Measurements from ENCODE around the gene ERAP2.
"Not testable (repeated sequence)": the region's sequence is repeated elsewhere in the genome, so short reads cannot be mapped to it uniquely, and the experiment has no call there.

The ERAP2 gene

GRCh38 chr5:96922499-96923244 is 46.4 kb downstream of the ERAP2 start:
- no peak for DNase-seq
- no peak for TF ChIP-seq POLR2A (IDR thresholded peaks at IDR 0.05; ENCODE audit: low read length)
- TF ChIP-seq GATA1 (IDR thresholded peaks at IDR 0.05; ENCODE audit: low read depth, low read length): no peak

GRCh38 chr5:96924016-96924443 is 47.7 kb downstream of the ERAP2 start:
- TF ChIP-seq GATA1 (IDR thresholded peaks at IDR 0.05; ENCODE audit: low read depth, low read length) (no peak), POLR2A (IDR thresholded peaks at IDR 0.05; ENCODE audit: low read length) (no peak)
- no peak for DNase-seq

GRCh38 chr5:96926276-96926675 is 50.0 kb downstream of the ERAP2 start:
- DNase-seq: no peak
- TF ChIP-seq GATA1 (IDR thresholded peaks at IDR 0.05; ENCODE audit: low read depth, low read length) (no peak), POLR2A (IDR thresholded peaks at IDR 0.05; ENCODE audit: low read length) (no peak)

GRCh38 chr5:96927008-96927407 is 50.7 kb downstream of the ERAP2 start:
- TF ChIP-seq GATA1 (IDR thresholded peaks at IDR 0.05; ENCODE audit: low read depth, low read length) (no peak), POLR2A (IDR thresholded peaks at IDR 0.05; ENCODE audit: low read length) (no peak)
- DNase-seq: peak in 1 of 2 experiments; percentile 32

GRCh38 chr5:96928931-96929708 is 52.8 kb downstream of the ERAP2 start:
- DNase-seq: peak; percentile 32 to 40
- TF ChIP-seq GATA1 (IDR thresholded peaks at IDR 0.05; ENCODE audit: low read depth, low read length): no peak

- TF ChIP-seq GATA1 (IDR thresholded peaks at IDR 0.05; ENCODE audit: low read depth, low read length) (no peak), POLR2A (IDR thresholded peaks at IDR 0.05; ENCODE audit: low read length) (no peak)
- peak; percentile 83 to 91 for DNase-seq
These were observed 53.8 kb downstream of the ERAP2 start for GRCh38 chr5:96930058-96930457.

- DNase-seq: no peak
- TF ChIP-seq POLR2A (IDR thresholded peaks at IDR 0.05; ENCODE audit: low read length): no peak
- TF ChIP-seq GATA1 (IDR thresholded peaks at IDR 0.05; ENCODE audit: low read depth, low read length): no peak
These were observed 54.3 kb downstream of the ERAP2 start for GRCh38 chr5:96930589-96930988.

GRCh38 chr5:96931037-96931436 is 54.7 kb downstream of the ERAP2 start:
- DNase-seq: not testable (repeated sequence)

- no peak for DNase-seq
- TF ChIP-seq POLR2A (IDR thresholded peaks at IDR 0.05; ENCODE audit: low read length) (no peak), GATA1 (IDR thresholded peaks at IDR 0.05; ENCODE audit: low read depth, low read length) (no peak)
These were observed 55.3 kb downstream of the ERAP2 start for GRCh38 chr5:96931605-96932004.

- DNase-seq: no peak
- TF ChIP-seq GATA1 (IDR thresholded peaks at IDR 0.05; ENCODE audit: low read depth, low read length) (no peak), POLR2A (IDR thresholded peaks at IDR 0.05; ENCODE audit: low read length) (no peak)
These were observed 55.7 kb downstream of the ERAP2 start for GRCh38 chr5:96932026-96932425.

GRCh38 chr5:96933764-96934707 is 57.7 kb downstream of the ERAP2 start:
- DNase-seq: peak in 1 of 2 experiments; percentile 74
- TF ChIP-seq GATA1 (IDR thresholded peaks at IDR 0.05; ENCODE audit: low read depth, low read length) (no peak), POLR2A (IDR thresholded peaks at IDR 0.05; ENCODE audit: low read length) (no peak)

- DNase-seq: peak; percentile 95 to 97
- peak; percentile 94 for TF ChIP-seq POLR2A (IDR thresholded peaks at IDR 0.05; ENCODE audit: low read length)
- no peak for TF ChIP-seq GATA1 (IDR thresholded peaks at IDR 0.05; ENCODE audit: low read depth, low read length)
These were observed 58.6 kb downstream of the ERAP2 start for GRCh38 chr5:96934708-96935558.
